GM12874 (cell line): ENCODE measurements around the gene PIEZO2.

ENCODE experiments used
- CTCF ChIP-seq: IDR thresholded peaks from 2 replicates; pipeline ENCODE4 v1.5.1; 2011; ENCODE audit warnings: low read depth, mild to moderate bottlenecking, control low read depth, low read length, moderate library complexity; ENCODE audit not compliant: insufficient read depth

The PIEZO2 gene

DNA sequence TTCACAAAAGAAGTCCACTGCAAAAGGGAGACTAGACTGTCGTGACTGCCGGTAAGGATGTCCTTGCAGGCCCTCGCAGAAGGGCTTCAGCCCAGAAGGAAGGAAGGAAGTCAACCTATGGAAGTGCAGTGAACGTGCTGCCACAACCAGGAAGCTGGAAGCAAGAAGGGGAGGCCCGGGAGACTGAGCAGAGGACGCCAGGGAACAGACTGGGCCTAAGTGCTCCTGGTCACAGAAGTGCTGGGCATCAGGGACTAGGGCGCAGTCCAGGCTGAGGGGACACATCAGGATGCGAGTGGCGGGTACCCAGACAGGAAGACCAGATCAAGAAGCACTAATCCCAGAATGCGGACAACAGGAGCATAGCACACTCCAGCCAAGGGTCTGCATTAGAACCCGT lies 78.8 kb downstream of the PIEZO2 start:
- no peak for TF ChIP-seq CTCF

GRCh38 chr18:11066038-11066437 lies 83.3 kb downstream of the PIEZO2 start:
- no peak for TF ChIP-seq CTCF

- no peak for TF ChIP-seq CTCF
These were observed 84.5 kb downstream of the PIEZO2 start for GRCh38 chr18:11064727-11065460.

GRCh38 chr18:11064106-11064505 lies 85.3 kb downstream of the PIEZO2 start:
- no peak for TF ChIP-seq CTCF

GRCh38 chr18:11055721-11056120 lies 93.6 kb downstream of the PIEZO2 start:
- TF ChIP-seq CTCF, result no peak

- TF ChIP-seq CTCF, result no peak
These were observed 94.9 kb downstream of the PIEZO2 start for GRCh38 chr18:11054497-11054896.

- TF ChIP-seq CTCF, result no peak
These were observed 96.1 kb downstream of the PIEZO2 start for GRCh38 chr18:11053293-11053692.

DNA sequence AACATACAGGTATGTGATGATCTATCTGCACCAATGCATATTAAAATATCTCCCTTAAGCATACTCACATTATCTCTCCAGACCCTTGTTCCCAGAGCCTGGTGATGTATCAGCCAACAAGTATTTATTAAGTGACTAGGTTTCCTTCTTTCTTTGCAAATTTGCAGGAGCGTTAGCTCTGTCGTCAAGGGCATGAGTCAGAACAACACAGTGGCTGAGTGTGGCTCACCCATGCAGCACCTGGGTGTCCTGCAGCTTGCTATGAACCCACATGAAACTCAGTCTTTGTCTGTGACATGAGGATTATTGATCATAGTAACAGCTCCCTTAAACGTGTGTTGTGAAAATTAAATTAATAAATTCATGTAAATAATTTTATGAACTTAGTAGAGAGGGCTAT lies 96.6 kb downstream of the PIEZO2 start:
- TF ChIP-seq CTCF, result no peak
